GM12873 (cell line): ENCODE results near the gene UTP4.

ENCODE experiments used
- TF ChIP-seq, protein P1 (sequence below): IDR thresholded peaks from 2 replicates; pipeline ENCODE4 v1.5.1; 2012; ENCODE audit warnings: low read depth, mild to moderate bottlenecking, moderate library complexity, low read length, control low read depth; ENCODE audit not compliant: insufficient read depth; ENCODE audit errors: missing control alignments

Gene UTP4

DNA sequence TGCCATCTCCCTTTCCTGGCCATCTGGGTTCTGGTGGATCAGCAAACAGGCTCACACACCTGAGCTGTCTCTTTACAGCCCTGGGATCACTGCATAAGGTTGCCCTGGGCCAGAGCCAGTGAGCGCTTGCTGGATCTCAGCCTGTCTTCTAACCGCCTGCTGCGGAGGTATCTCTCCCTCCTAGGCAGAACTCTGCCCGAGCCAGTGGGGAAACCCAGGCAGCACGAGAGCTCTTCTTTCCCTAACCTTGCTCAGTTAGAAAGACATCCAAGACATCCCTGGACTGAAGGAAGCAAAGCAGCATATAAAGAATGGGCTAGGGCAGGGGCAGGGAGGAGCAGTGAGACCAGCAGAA, 20.6 kb upstream of the UTP4 start:
- TF ChIP-seq, protein P1, sequence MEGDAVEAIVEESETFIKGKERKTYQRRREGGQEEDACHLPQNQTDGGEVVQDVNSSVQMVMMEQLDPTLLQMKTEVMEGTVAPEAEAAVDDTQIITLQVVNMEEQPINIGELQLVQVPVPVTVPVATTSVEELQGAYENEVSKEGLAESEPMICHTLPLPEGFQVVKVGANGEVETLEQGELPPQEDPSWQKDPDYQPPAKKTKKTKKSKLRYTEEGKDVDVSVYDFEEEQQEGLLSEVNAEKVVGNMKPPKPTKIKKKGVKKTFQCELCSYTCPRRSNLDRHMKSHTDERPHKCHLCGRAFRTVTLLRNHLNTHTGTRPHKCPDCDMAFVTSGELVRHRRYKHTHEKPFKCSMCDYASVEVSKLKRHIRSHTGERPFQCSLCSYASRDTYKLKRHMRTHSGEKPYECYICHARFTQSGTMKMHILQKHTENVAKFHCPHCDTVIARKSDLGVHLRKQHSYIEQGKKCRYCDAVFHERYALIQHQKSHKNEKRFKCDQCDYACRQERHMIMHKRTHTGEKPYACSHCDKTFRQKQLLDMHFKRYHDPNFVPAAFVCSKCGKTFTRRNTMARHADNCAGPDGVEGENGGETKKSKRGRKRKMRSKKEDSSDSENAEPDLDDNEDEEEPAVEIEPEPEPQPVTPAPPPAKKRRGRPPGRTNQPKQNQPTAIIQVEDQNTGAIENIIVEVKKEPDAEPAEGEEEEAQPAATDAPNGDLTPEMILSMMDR, result no peak

DNA sequence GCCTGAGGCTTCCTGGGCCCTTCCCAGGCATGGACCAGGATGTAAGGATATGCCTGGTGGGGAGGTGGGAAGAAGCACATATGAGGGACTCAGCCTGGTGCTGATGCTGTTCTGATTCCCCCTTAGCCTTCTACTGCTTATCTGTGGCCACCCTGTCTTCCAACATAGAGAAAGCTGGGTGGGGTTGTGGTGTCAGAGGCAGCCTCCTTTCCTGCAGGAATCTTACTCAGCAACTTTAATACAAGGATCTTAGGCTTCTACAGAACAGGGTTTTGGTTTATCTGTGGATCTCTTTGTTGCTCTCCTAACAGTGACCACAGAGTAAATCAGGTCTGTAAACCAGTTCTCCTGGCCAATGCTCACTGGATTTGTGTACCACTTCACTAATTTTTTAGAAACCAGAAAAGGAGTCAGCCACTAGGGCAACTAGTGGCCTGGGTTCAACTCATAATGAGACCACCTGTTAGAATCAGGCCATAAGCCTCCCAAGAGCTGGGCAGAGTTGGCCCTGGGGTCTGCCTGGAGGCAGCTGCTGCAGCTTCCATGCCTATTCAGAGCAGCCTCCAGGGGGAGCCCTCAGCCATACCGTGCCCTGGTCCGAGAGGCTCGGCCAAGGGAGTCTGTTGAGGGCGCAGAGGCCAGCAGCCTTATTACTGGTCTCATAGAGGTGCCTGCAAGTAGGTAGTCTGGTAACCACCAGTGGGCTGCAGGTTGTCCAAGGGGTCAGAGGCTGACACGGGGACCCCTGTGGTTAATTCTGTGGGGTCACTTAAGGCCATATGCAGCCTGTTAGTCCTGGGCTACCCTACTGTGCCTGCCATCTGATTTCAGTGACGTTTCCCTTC, 19.9 kb upstream of the UTP4 start:
- TF ChIP-seq, protein P1, result peak; percentile 93

DNA sequence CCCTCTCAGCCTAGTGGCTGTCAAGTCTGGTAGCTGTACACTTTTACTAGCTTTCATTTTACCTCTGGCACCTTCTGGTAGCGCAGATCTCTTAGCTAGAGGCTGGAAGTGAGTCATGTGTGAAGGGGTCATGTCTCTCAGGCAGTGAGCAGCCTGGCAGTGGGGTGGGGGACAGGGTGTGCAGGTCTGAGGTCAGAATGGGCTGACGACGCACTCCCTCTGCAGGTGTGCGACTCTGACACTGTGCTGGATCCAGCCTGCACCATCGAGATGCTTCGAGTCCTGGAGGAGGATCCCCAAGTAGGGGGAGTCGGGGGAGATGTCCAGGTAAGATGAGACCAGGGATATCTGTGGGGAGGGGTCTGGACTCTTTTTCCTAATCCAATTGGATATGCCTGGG, 19.2 kb upstream of the UTP4 start:
- TF ChIP-seq, protein P1, result no peak

DNA sequence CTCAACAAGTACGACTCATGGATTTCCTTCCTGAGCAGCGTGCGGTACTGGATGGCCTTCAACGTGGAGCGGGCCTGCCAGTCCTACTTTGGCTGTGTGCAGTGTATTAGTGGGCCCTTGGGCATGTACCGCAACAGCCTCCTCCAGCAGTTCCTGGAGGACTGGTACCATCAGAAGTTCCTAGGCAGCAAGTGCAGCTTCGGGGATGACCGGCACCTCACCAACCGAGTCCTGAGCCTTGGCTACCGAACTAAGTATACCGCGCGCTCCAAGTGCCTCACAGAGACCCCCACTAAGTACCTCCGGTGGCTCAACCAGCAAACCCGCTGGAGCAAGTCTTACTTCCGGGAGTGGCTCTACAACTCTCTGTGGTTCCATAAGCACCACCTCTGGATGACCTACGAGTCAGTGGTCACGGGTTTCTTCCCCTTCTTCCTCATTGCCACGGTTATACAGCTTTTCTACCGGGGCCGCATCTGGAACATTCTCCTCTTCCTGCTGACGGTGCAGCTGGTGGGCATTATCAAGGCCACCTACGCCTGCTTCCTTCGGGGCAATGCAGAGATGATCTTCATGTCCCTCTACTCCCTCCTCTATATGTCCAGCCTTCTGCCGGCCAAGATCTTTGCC, 18.0 kb upstream of the UTP4 start:
- TF ChIP-seq, protein P1, result no peak

DNA sequence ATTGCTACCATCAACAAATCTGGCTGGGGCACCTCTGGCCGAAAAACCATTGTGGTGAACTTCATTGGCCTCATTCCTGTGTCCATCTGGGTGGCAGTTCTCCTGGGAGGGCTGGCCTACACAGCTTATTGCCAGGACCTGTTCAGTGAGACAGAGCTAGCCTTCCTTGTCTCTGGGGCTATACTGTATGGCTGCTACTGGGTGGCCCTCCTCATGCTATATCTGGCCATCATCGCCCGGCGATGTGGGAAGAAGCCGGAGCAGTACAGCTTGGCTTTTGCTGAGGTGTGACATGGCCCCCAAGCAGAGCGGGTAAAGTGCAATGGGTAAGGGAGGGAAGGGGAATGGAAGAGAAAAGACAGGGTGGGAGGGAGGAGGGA, 17.5 kb upstream of the UTP4 start:
- TF ChIP-seq, protein P1, result no peak

DNA sequence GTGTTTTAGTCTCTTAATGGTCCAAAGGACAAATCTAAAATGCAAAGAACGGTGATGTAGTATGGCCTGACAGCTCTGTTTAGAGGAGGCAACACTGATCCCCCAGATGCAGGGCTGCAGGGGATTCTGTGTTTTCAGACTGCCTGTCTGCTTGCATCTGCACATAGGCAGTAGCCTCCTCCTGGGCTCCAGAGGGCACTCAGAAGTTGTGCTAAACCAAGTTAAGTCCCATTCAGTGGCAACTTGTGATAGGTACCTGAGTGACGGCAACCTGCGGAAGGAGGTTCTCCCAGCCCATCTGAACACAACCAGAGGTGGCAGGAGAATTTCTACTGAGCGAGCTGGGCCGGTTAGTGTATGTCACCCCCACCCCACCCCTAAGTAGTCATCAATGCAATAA, 17.1 kb upstream of the UTP4 start:
- TF ChIP-seq, protein P1, result no peak

DNA sequence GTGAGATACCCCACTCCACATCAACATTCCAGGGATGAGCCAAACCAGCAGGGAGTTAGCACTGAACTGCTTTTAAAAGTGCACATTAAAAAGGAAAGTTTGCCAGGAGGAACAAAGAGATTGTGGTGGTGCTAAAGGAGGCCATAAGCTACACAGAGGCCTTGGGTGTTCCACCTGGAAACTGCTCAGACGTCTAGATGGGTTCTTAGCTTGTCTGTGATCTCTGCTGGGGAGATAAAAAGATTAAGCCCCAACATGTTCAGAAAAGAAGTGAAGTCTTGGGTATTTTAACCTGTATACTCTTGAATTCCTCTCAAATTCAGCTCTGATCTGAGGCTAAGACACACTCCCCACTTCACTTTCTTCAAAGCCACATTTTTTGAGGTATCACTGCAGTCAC, 16.6 kb upstream of the UTP4 start:
- TF ChIP-seq, protein P1, result no peak
